ENCODE data around the gene PRUNE2. TPM values are rescaled to one million over a fixed set of nuclear protein-coding genes. Genes with fewer than 3 reads are reported as not detected.

PRUNE2 gene
- total RNA-seq, 4 donors from 2014 or later: 15.6 to 37.8 (median 26.1) TPM

GRCh38 chr9:76893395-76893932 is 12.4 kb downstream of the PRUNE2 start:
- Histone ChIP-seq H3K36me3 (no peaks in the 10 kb centered on the region), H3K4me1 (peaks cover 0 to 8% (median 2%) of the 10 kb centered on the region in 4 donors), H3K27me3 (no peaks in the 10 kb centered on the region), H3K9me3 (no peaks in the 10 kb centered on the region), H3K27ac (peak overlapping the region in 1 of 4 donors; percentile 70), H3K4me3 (no peak overlapping the region)
- no peak for DNase-seq
- TF ChIP-seq POLR2A (IDR thresholded peaks at IDR 0.05): no peak
- no peak for TF ChIP-seq CTCF (IDR thresholded peaks at IDR 0.05)

GRCh38 chr9:76891874-76892273 is 14.0 kb downstream of the PRUNE2 start:
- Histone ChIP-seq H3K27ac (peak overlapping the region in 1 of 4 donors; percentile 17), H3K9me3 (no peaks in the 10 kb centered on the region), H3K36me3 (no peaks in the 10 kb centered on the region), H3K4me1 (peaks cover 0 to 10% (median 3%) of the 10 kb centered on the region in 4 donors), H3K27me3 (no peaks in the 10 kb centered on the region), H3K4me3 (no peak overlapping the region)
- no peak for TF ChIP-seq POLR2A (IDR thresholded peaks at IDR 0.05)
- no peak for TF ChIP-seq CTCF (IDR thresholded peaks at IDR 0.05)
- no peak for DNase-seq

- Histone ChIP-seq H3K4me1 (peaks cover 0 to 9% (median 2%) of the 10 kb centered on the region in 4 donors), H3K27ac (no peak overlapping the region), H3K36me3 (no peaks in the 10 kb centered on the region), H3K9me3 (no peaks in the 10 kb centered on the region), H3K4me3 (no peak overlapping the region), H3K27me3 (no peaks in the 10 kb centered on the region)
- TF ChIP-seq POLR2A (IDR thresholded peaks at IDR 0.05): no peak
- no peak for TF ChIP-seq CTCF (IDR thresholded peaks at IDR 0.05)
- DNase-seq: no peak
Observed at GRCh38 chr9:76891279-76891678, 14.6 kb downstream of the PRUNE2 start.

- DNase-seq: no peak
- Histone ChIP-seq H3K27ac (peak overlapping the region in 3 of 4 donors; percentile 30 to 88 (median 79)), H3K36me3 (no peaks in the 10 kb centered on the region), H3K9me3 (no peaks in the 10 kb centered on the region), H3K4me1 (peaks cover 0 to 4% (median 2%) of the 10 kb centered on the region in 4 donors), H3K4me3 (peak overlapping the region in 2 of 4 donors; percentile 27 to 30), H3K27me3 (no peaks in the 10 kb centered on the region)
- TF ChIP-seq POLR2A (IDR thresholded peaks at IDR 0.05): no peak
- no peak for TF ChIP-seq CTCF (IDR thresholded peaks at IDR 0.05)
Observed at GRCh38 chr9:76887951-76888350, 18.0 kb downstream of the PRUNE2 start.

- Histone ChIP-seq H3K36me3 (no peaks in the 10 kb centered on the region), H3K4me1 (peaks cover 0 to 4% (median 2%) of the 10 kb centered on the region in 4 donors), H3K9me3 (no peaks in the 10 kb centered on the region), H3K27me3 (no peaks in the 10 kb centered on the region), H3K27ac (peak overlapping the region in 3 of 4 donors; percentile 30 to 88 (median 79)), H3K4me3 (peak overlapping the region in 2 of 4 donors; percentile 27 to 30)
- peak in 2 of 3 donors; percentile 58 to 82 for DNase-seq
- peak in 4 of 6 experiments; percentile 15 to 90 (median 82) for TF ChIP-seq CTCF (IDR thresholded peaks at IDR 0.05)
- peak; percentile 10 to 34 for TF ChIP-seq POLR2A (IDR thresholded peaks at IDR 0.05)
Observed at GRCh38 chr9:76887003-76887821, 18.7 kb downstream of the PRUNE2 start.

Measured in Peyer's patch (tissue), 4 donors.